Fibroblast of peridontal ligament (primary cell): Measurements from ENCODE around the gene USP3.

ENCODE experiments used
- DNase-seq: peaks from one replicate; pipeline ENCODE4 v3.0.0-alpha.2; 2010; ENCODE audit errors: extremely low read depth

USP3 gene

GRCh38 chr15:63495780-63496488, 8.5 kb upstream of the USP3 start:
- no peak for DNase-seq

- DNase-seq: no peak
Observed at GRCh38 chr15:63497642-63498467, 6.5 kb upstream of the USP3 start.

GRCh38 chr15:63499175-63499549, 5.2 kb upstream of the USP3 start:
- DNase-seq: no peak

GRCh38 chr15:63499611-63500010, 4.8 kb upstream of the USP3 start:
- DNase-seq: no peak

GRCh38 chr15:63500265-63501250, 3.8 kb upstream of the USP3 start:
- no peak for DNase-seq

GRCh38 chr15:63501256-63502089, 2.9 kb upstream of the USP3 start:
- peak; percentile 97 for DNase-seq

GRCh38 chr15:63502137-63502766, 2.1 kb upstream of the USP3 start:
- no peak for DNase-seq

GRCh38 chr15:63502843-63503738, 1.3 kb upstream of the USP3 start:
- no peak for DNase-seq

- peak; percentile 57 for DNase-seq
Observed at GRCh38 chr15:63503739-63504246, 600 bp upstream of the USP3 start.

- DNase-seq: peak; percentile 58
Observed at GRCh38 chr15:63504979-63505841, 817 bp downstream of the USP3 start.

- DNase-seq: no peak
Observed at GRCh38 chr15:63505842-63506222, 1.4 kb downstream of the USP3 start.

- DNase-seq: no peak
Observed at GRCh38 chr15:63506537-63507035, 2.2 kb downstream of the USP3 start.

GRCh38 chr15:63507878-63508818, 3.8 kb downstream of the USP3 start:
- DNase-seq: peak; percentile 53

- no peak for DNase-seq
Observed at GRCh38 chr15:63509056-63509954, 4.9 kb downstream of the USP3 start.

- DNase-seq: peak; percentile 84
Observed at GRCh38 chr15:63509955-63510940, 5.9 kb downstream of the USP3 start.
